GM21619 (cell line): Measurements from ENCODE around the gene USF2.
"Not testable (repeated sequence)": the region's sequence is repeated elsewhere in the genome, so short reads cannot be mapped to it uniquely, and the experiment has no call there.

ENCODE experiments used
- ATAC-seq: cut with Tn5 transposase; IDR thresholded peaks from one replicate; pipeline ENCODE4 v1.9.1; 2021; ENCODE audit not compliant: unreplicated experiment

The USF2 gene, protein sequence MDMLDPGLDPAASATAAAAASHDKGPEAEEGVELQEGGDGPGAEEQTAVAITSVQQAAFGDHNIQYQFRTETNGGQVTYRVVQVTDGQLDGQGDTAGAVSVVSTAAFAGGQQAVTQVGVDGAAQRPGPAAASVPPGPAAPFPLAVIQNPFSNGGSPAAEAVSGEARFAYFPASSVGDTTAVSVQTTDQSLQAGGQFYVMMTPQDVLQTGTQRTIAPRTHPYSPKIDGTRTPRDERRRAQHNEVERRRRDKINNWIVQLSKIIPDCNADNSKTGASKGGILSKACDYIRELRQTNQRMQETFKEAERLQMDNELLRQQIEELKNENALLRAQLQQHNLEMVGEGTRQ

DNA sequence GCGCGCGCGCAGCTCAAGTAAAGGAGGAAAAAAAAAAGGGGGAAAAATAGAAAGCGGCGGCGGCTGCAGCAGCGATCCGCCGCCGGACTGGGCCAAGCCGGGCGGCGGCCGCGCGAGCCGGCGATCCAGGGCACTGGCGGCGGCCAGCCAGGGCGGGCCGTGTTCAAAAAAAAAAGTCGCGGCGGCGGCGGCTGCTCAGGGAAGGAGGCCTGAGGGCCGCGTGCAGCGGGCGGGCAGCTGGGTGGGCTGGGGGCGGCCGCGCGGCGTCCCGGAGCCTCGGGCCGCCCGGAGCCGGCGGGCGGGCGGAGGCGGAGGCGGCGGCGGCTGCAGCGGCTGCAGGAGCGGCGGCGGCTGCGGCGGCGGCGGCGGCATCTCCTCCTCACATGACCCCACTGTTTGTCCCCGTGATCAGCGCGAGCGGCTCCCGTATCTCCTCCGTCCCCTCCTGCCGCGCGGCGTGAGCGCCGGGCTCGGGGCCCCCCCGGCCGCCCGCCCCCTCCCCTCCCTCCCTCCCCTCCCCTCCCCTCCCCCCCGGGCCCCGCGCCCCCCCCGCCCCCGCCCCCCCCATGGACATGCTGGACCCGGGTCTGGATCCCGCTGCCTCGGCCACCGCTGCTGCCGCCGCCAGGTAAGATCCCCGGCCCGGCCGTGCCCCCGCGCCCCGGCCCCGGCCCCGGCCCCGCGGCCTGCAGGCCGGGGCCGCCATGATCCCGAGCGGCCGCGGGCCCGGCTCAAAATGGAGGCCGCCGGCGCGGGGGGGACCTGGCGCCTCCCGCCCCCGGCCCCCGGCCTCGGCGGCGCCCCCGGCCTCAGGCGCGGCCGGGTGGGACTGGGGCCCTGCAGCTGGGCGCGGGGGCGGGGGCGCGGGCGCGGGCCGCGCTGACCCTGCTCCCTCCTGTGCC lies at the start of gene USF2:
Gene USF2 (plus strand): TSS at position 427 of the 902 bp plus-strand sequence. CDS start 140 bp downstream, at position 567.
- ATAC-seq: peak; percentile 28

DNA sequence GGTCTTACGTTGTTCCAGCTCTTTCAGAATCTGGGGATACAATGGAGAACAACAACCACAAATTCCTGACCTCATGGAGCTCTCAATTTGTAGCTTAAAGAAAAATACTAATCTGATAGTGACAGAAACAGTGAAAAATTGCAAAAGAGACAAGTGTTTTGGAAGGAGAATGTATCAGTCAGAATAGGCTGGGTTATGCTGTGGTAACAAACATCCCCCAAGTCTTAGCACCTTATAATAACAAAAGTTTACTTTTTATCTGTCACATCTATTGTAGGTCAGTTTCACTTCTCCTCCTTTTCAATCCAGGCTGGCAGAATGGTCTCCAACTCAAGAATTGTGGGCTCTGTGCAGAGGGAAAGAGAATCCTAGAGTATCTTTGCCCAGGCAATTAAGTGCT lies 49.8 kb upstream of the USF2 start:
- ATAC-seq: no peak

GRCh38 chr19:35220315-35220921 lies 48.3 kb upstream of the USF2 start:
- ATAC-seq: no peak

GRCh38 chr19:35220973-35221590 lies 47.7 kb upstream of the USF2 start:
- not testable (repeated sequence) for ATAC-seq

- no peak for ATAC-seq
Measured at GRCh38 chr19:35222373-35223015, 46.3 kb upstream of the USF2 start.

GRCh38 chr19:35223084-35223790 lies 45.5 kb upstream of the USF2 start:
- ATAC-seq: no peak

GRCh38 chr19:35223862-35224505 lies 44.8 kb upstream of the USF2 start:
- ATAC-seq: no peak

DNA sequence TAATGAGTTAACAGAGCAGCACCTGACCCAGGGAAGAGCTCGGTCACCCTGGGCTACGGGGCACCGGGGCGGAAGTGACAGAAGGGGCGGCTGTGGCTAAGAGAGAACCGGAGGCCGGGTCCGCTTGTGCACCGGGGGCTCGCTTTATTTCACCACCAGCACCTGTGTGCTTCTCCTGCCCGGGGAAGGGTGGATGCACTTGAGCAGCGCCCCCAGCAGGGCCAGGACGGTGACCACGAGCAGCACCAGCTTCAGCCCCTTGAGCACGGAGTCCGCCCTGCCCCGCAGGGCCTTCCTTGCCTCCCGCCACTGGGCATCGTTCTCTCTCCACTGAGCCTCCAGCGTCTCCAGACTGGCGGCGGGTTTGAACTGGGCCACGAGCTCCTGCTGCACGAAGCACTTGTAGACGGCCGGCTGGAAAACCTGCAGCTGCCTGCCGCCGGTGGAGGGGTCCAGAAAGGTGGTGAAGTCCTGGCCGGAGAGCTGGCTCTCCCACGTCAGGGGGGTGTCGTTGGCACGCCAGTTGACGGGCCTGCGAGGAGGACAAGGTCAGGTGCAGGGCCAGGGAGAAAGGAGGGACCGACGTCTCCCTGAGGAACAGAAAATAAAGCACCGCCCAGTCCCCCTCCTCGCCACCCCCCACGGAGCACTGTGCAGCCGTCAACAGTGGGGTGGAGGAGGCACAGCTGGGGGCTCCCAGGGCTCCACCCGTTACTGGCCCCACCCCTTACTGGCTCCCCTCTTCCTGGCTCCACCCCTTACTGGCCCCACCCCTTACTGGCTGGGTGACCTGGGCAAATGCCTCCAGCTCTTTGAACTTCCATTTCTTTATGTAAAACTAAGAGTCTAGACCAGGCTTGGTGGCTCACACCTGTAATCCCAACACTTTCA lies 43.8 kb upstream of the USF2 start:
- no peak for ATAC-seq

GRCh38 chr19:35225951-35226350 lies 42.8 kb upstream of the USF2 start:
- no peak for ATAC-seq

- no peak for ATAC-seq
Measured at GRCh38 chr19:35226748-35227147, 42.0 kb upstream of the USF2 start.

- no peak for ATAC-seq
Measured at GRCh38 chr19:35228177-35228930, 40.4 kb upstream of the USF2 start, which contains the start of gene FAM187B. FAM187B (minus strand) TSS chr19:35228739; CDS start chr19:35228680, 59 bp downstream.

- no peak for ATAC-seq
Measured at GRCh38 chr19:35229601-35230000, 39.2 kb upstream of the USF2 start.

- ATAC-seq: no peak
Measured at GRCh38 chr19:35231956-35232645, 36.7 kb upstream of the USF2 start.

DNA sequence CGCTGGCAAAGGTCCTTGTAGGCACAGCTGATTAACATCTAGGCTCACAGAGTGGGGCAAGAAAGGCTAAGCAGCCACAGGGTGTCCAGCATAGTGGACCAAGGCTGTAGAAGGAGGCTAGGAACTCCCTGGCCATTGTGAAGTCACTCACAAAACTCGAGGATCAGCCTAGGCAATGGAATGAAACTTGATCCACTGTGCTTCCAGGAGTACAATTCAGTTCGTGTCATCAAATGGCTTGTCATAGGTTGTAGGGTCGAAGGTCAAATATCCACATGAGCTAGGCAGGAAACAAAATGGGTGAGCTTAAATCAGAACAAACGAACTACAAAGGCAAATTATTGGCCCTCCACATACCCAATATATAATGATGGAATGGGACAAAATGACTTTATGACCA lies 35.9 kb upstream of the USF2 start:
- no peak for ATAC-seq

DNA sequence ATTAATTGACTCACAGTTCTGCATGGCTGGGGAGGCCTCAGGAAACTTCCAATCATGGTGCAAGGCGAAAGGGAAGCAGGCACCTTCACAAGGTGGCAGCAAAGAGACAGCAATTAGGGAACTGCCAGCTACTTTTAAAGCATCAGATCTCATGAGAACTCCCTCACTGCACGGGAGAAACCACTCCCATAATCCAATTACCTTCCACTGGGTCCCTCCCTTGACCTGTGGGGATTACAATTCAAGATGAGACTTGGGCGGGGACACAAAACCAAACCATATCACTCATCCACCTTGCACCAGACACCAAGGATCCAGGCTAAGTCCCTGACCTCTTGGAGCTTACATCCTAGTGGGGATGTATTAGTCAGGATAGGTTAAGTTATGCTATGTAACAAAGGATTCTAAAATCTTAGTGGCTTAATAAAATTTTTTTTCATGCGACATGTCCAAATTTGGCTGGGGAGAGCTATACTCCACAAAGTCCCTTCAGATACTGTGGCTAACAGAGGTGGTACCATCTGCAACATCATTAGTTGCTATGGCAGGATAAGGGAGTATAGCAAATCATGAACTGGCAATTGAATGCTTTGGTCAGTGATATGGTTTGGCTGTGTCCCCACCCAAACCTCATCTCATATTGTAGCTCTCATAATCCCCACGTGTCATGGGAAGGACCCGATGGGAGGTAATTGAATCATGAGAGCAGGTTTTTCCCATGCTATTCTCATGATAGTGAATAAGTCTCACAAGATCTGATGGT lies 31.9 kb upstream of the USF2 start:
- no peak for ATAC-seq

- ATAC-seq: not testable (repeated sequence)
Measured at GRCh38 chr19:35239597-35239996, 29.2 kb upstream of the USF2 start.
